Tibial nerve (tissue), 3 donors: ENCODE measurements around the gene MICU1.

Experiments used
- CTCF ChIP-seq, 5 experiments: fragments of 200-600 bp in 3 of 5; fragments of 450-650 bp in 2 of 5; sonication (generic) in 3 of 5; IDR thresholded peaks; one replicate each; pipeline ENCODE4 v1.5.1; 2016 to 2019; ENCODE audit warnings: antibody characterized with exemption in 5 of 5, mild to moderate bottlenecking in 3 of 5, moderate library complexity in 2 of 5
- POLR2A ChIP-seq, 2 donors: fragments of 450-650 bp; IDR thresholded peaks; one replicate each; pipeline ENCODE4 v1.6.1; 2017; ENCODE audit warnings: antibody characterized with exemption in 2 of 2, mild to moderate bottlenecking in 2 of 2, moderate library complexity in 2 of 2

- TF ChIP-seq CTCF (IDR thresholded peaks at IDR 0.05) = no peak
- TF ChIP-seq POLR2A (IDR thresholded peaks at IDR 0.05) = no peak
Measured at GRCh38 chr10:72389014-72389413, 236.9 kb downstream of the MICU1 start.
